ENCODE data around the gene TATDN3. TPM values are rescaled to one million over a fixed set of nuclear protein-coding genes. Genes with fewer than 3 reads are reported as not detected.

The TATDN3 gene
- total RNA-seq, 1 experiment from 2014 or later, result 47.6 TPM

- Histone ChIP-seq H3K36me3 (ENCODE audit: insufficient read depth, low read length) (peaks cover 28% of the 10 kb centered on the region), H3K27ac (ENCODE audit: low read length) (no peak overlapping the region), H3K4me2 (ENCODE audit: low read depth, low read length, poor library complexity, severe bottlenecking) (no peak overlapping the region), H3K4me1 (ENCODE audit: low read length) (peaks cover 32% of the 10 kb centered on the region), H3K9ac (ENCODE audit: low read length) (no peak overlapping the region), H2AFZ (ENCODE audit: low read length) (no peak overlapping the region), H3K9me2 (replicated peaks; ENCODE audit: insufficient read depth, low read length) (no peaks in the 10 kb centered on the region), H3K79me2 (ENCODE audit: low read length) (peaks cover 19% of the 10 kb centered on the region), H3K4me3 (ENCODE audit: low read length) (no peak overlapping the region), H4K20me1 (ENCODE audit: insufficient read depth, low read depth, low read length) (no peaks in the 10 kb centered on the region), H3K9me3 (ENCODE audit: low read length) (no peaks in the 10 kb centered on the region), H3K27me3 (ENCODE audit: low read length) (no peaks in the 10 kb centered on the region)
- peak; percentile 33 for DNase-seq
These were observed 6.0 kb downstream of the TATDN3 start for GRCh38 chr1:212797681-212798080.

GRCh38 chr1:212805767-212806166, 14.1 kb downstream of the TATDN3 start:
- H3K27ac ChIP-seq (ENCODE audit: low read length), result no peak overlapping the region
- H3K4me1 ChIP-seq (ENCODE audit: low read length), result peaks cover 13% of the 10 kb centered on the region
- no peaks in the 10 kb centered on the region for H3K9me2 ChIP-seq (replicated peaks; ENCODE audit: insufficient read depth, low read length)
- no peaks in the 10 kb centered on the region for H4K20me1 ChIP-seq (ENCODE audit: insufficient read depth, low read depth, low read length)
- no peak overlapping the region for H2AFZ ChIP-seq (ENCODE audit: low read length)
- DNase-seq, result no peak
- H3K36me3 ChIP-seq (ENCODE audit: insufficient read depth, low read length), result peaks cover 20% of the 10 kb centered on the region
- H3K4me2 ChIP-seq (ENCODE audit: low read depth, low read length, poor library complexity, severe bottlenecking), result no peak overlapping the region
- no peaks in the 10 kb centered on the region for H3K79me2 ChIP-seq (ENCODE audit: low read length)
- no peak overlapping the region for H3K9ac ChIP-seq (ENCODE audit: low read length)
- H3K4me3 ChIP-seq (ENCODE audit: low read length), result no peak overlapping the region
- H3K27me3 ChIP-seq (ENCODE audit: low read length), result no peaks in the 10 kb centered on the region
- no peaks in the 10 kb centered on the region for H3K9me3 ChIP-seq (ENCODE audit: low read length)

- peaks cover 12% of the 10 kb centered on the region; the same call in 1 of the 2 replicates for H3K36me3 ChIP-seq (ENCODE audit: insufficient read depth, low read length)
- no peak overlapping the region for H3K4me3 ChIP-seq (ENCODE audit: low read length)
- no peak overlapping the region for H3K27ac ChIP-seq (ENCODE audit: low read length)
- no peaks in the 10 kb centered on the region for H3K79me2 ChIP-seq (ENCODE audit: low read length)
- H3K9ac ChIP-seq (ENCODE audit: low read length), result no peak overlapping the region
- H3K4me2 ChIP-seq (ENCODE audit: low read depth, low read length, poor library complexity, severe bottlenecking), result no peak overlapping the region
- peaks cover 7% of the 10 kb centered on the region for H3K4me1 ChIP-seq (ENCODE audit: low read length)
- H3K9me3 ChIP-seq (ENCODE audit: low read length), result no peaks in the 10 kb centered on the region
- no peak overlapping the region for H2AFZ ChIP-seq (ENCODE audit: low read length)
- no peaks in the 10 kb centered on the region for H3K9me2 ChIP-seq (replicated peaks; ENCODE audit: insufficient read depth, low read length)
- peak; percentile 43 for DNase-seq
- H3K27me3 ChIP-seq (ENCODE audit: low read length), result no peaks in the 10 kb centered on the region
- H4K20me1 ChIP-seq (ENCODE audit: insufficient read depth, low read depth, low read length), result no peaks in the 10 kb centered on the region
These were observed 23.0 kb downstream of the TATDN3 start for GRCh38 chr1:212814537-212815334.

- Histone ChIP-seq H3K27me3 (ENCODE audit: low read length) (no peaks in the 10 kb centered on the region), H4K20me1 (ENCODE audit: insufficient read depth, low read depth, low read length) (no peaks in the 10 kb centered on the region), H3K36me3 (ENCODE audit: insufficient read depth, low read length) (peaks cover 12% of the 10 kb centered on the region; the same call in 1 of the 2 replicates), H3K9me3 (ENCODE audit: low read length) (no peaks in the 10 kb centered on the region), H3K79me2 (ENCODE audit: low read length) (no peaks in the 10 kb centered on the region), H3K9ac (ENCODE audit: low read length) (no peak overlapping the region), H2AFZ (ENCODE audit: low read length) (no peak overlapping the region), H3K4me1 (ENCODE audit: low read length) (peaks cover 10% of the 10 kb centered on the region), H3K4me3 (ENCODE audit: low read length) (no peak overlapping the region), H3K4me2 (ENCODE audit: low read depth, low read length, poor library complexity, severe bottlenecking) (no peak overlapping the region), H3K9me2 (replicated peaks; ENCODE audit: insufficient read depth, low read length) (no peaks in the 10 kb centered on the region), H3K27ac (ENCODE audit: low read length) (no peak overlapping the region)
- peak; percentile 34 for DNase-seq
These were observed 25.0 kb downstream of the TATDN3 start for GRCh38 chr1:212816567-212817278.

DNA sequence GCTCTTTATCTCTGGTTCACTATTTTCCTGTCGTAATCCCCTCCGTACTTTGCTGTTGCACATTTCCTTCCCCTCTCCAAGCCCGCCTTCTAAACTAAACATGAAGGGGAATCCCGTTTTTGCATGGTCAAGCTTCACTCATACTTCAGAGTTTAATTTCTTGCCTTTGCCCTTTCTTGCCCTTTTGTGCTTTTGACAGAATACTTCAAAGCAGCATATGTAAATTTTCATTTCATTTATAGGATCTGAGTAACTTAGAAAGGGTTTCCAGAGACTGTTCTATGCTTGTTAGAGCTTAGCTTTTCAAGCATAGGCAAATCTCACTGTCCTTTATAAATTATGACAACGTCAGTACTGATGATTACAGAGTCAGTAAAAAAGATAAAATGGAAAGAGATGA, 28.0 kb downstream of the TATDN3 start:
- no peaks in the 10 kb centered on the region for H3K9me2 ChIP-seq (replicated peaks; ENCODE audit: insufficient read depth, low read length)
- peak; percentile 56 for DNase-seq
- H3K27ac ChIP-seq (ENCODE audit: low read length), result no peak overlapping the region
- H3K36me3 ChIP-seq (ENCODE audit: insufficient read depth, low read length), result peaks cover 6% of the 10 kb centered on the region; the same call in 1 of the 2 replicates
- H2AFZ ChIP-seq (ENCODE audit: low read length), result no peak overlapping the region
- H3K27me3 ChIP-seq (ENCODE audit: low read length), result no peaks in the 10 kb centered on the region
- H3K4me2 ChIP-seq (ENCODE audit: low read depth, low read length, poor library complexity, severe bottlenecking), result no peak overlapping the region
- H3K79me2 ChIP-seq (ENCODE audit: low read length), result no peaks in the 10 kb centered on the region
- peaks cover 10% of the 10 kb centered on the region for H3K4me1 ChIP-seq (ENCODE audit: low read length)
- H3K9ac ChIP-seq (ENCODE audit: low read length), result no peak overlapping the region
- H3K4me3 ChIP-seq (ENCODE audit: low read length), result no peak overlapping the region
- H3K9me3 ChIP-seq (ENCODE audit: low read length), result no peaks in the 10 kb centered on the region
- no peaks in the 10 kb centered on the region for H4K20me1 ChIP-seq (ENCODE audit: insufficient read depth, low read depth, low read length)

GRCh38 chr1:212820969-212821368, 29.3 kb downstream of the TATDN3 start:
- Histone ChIP-seq H3K4me1 (ENCODE audit: low read length) (peaks cover 10% of the 10 kb centered on the region), H3K9me2 (replicated peaks; ENCODE audit: insufficient read depth, low read length) (no peaks in the 10 kb centered on the region), H4K20me1 (ENCODE audit: insufficient read depth, low read depth, low read length) (no peaks in the 10 kb centered on the region), H3K4me3 (ENCODE audit: low read length) (no peak overlapping the region), H3K9ac (ENCODE audit: low read length) (no peak overlapping the region), H2AFZ (ENCODE audit: low read length) (no peak overlapping the region), H3K79me2 (ENCODE audit: low read length) (no peaks in the 10 kb centered on the region), H3K27ac (ENCODE audit: low read length) (no peak overlapping the region), H3K36me3 (ENCODE audit: insufficient read depth, low read length) (no peaks in the 10 kb centered on the region), H3K4me2 (ENCODE audit: low read depth, low read length, poor library complexity, severe bottlenecking) (no peak overlapping the region), H3K9me3 (ENCODE audit: low read length) (peaks cover 10% of the 10 kb centered on the region), H3K27me3 (ENCODE audit: low read length) (no peaks in the 10 kb centered on the region)
- no peak for DNase-seq

- H3K27ac ChIP-seq (ENCODE audit: low read length), result no peak overlapping the region
- peaks cover 10% of the 10 kb centered on the region for H3K4me1 ChIP-seq (ENCODE audit: low read length)
- H3K36me3 ChIP-seq (ENCODE audit: insufficient read depth, low read length), result no peaks in the 10 kb centered on the region
- H3K27me3 ChIP-seq (ENCODE audit: low read length), result no peaks in the 10 kb centered on the region
- no peak overlapping the region for H3K4me2 ChIP-seq (ENCODE audit: low read depth, low read length, poor library complexity, severe bottlenecking)
- no peaks in the 10 kb centered on the region for H3K79me2 ChIP-seq (ENCODE audit: low read length)
- no peak overlapping the region for H2AFZ ChIP-seq (ENCODE audit: low read length)
- H3K4me3 ChIP-seq (ENCODE audit: low read length), result no peak overlapping the region
- no peak for DNase-seq
- no peaks in the 10 kb centered on the region for H3K9me2 ChIP-seq (replicated peaks; ENCODE audit: insufficient read depth, low read length)
- H3K9me3 ChIP-seq (ENCODE audit: low read length), result peaks cover 13% of the 10 kb centered on the region
- no peak overlapping the region for H3K9ac ChIP-seq (ENCODE audit: low read length)
- H4K20me1 ChIP-seq (ENCODE audit: insufficient read depth, low read depth, low read length), result no peaks in the 10 kb centered on the region
These were observed 31.3 kb downstream of the TATDN3 start for GRCh38 chr1:212822956-212823355.

- H2AFZ ChIP-seq (ENCODE audit: low read length), result no peak overlapping the region
- H3K9ac ChIP-seq (ENCODE audit: low read length), result no peak overlapping the region
- no peaks in the 10 kb centered on the region for H4K20me1 ChIP-seq (ENCODE audit: insufficient read depth, low read depth, low read length)
- no peaks in the 10 kb centered on the region for H3K36me3 ChIP-seq (ENCODE audit: insufficient read depth, low read length)
- peaks cover 8% of the 10 kb centered on the region for H3K4me1 ChIP-seq (ENCODE audit: low read length)
- H3K9me2 ChIP-seq (replicated peaks; ENCODE audit: insufficient read depth, low read length), result no peaks in the 10 kb centered on the region
- H3K27me3 ChIP-seq (ENCODE audit: low read length), result no peaks in the 10 kb centered on the region
- no peak overlapping the region for H3K4me2 ChIP-seq (ENCODE audit: low read depth, low read length, poor library complexity, severe bottlenecking)
- H3K79me2 ChIP-seq (ENCODE audit: low read length), result no peaks in the 10 kb centered on the region
- no peak overlapping the region for H3K4me3 ChIP-seq (ENCODE audit: low read length)
- DNase-seq, result no peak
- peaks cover 13% of the 10 kb centered on the region for H3K9me3 ChIP-seq (ENCODE audit: low read length)
- H3K27ac ChIP-seq (ENCODE audit: low read length), result no peak overlapping the region
These were observed 32.5 kb downstream of the TATDN3 start for GRCh38 chr1:212824201-212824600.
